K562 (cell line): Measurements from ENCODE around the gene SKIDA1. TPM values are rescaled to one million over a fixed set of nuclear protein-coding genes. Genes with fewer than 3 reads are reported as not detected.

Experiments
- CBX2 ChIP-seq: fragments of 200-600 bp; sonication (generic); IDR thresholded peaks from one replicate; pipeline ENCODE4 v1.6.1; 2012; ENCODE audit warnings: mild to moderate bottlenecking, low read length, inconsistent platforms; ENCODE audit not compliant: insufficient read depth, poor library complexity, severe bottlenecking
- SAFB2 ChIP-seq: fragments of 200-400 bp; formaldehyde crosslinking; IDR thresholded peaks from 2 replicates; pipeline ENCODE4 v1.6.1; 2018; ENCODE audit warnings: borderline replicate concordance, low read length, low read depth, moderate library complexity; ENCODE audit not compliant: severe bottlenecking
- SP1 ChIP-seq: sonication (generic); formaldehyde crosslinking; IDR thresholded peaks from 2 replicates; pipeline ENCODE4 v1.8.1; 2022; ENCODE audit warnings: mild to moderate bottlenecking, missing genetic modification reagents
- ZBTB40 ChIP-seq, 2 experiments: fragments of 450-650 bp in 1 of 2; sonication (generic) in 1 of 2; formaldehyde crosslinking in 1 of 2; IDR thresholded peaks; 2 replicates each; pipeline versions ENCODE4 v1.7.1 to v1.9.0; 2016 to 2022; ENCODE audit warnings: inconsistent platforms in 1 of 2, mild to moderate bottlenecking in 1 of 2, missing genetic modification reagents in 1 of 2
- ZKSCAN3 ChIP-seq: fragments of 250-450 bp; sonication (Bioruptor Pico); IDR thresholded peaks from 2 replicates; pipeline ENCODE4 v1.4.0; 2020
- polyA plus RNA-seq, 8 experiments: library from polyadenylated mRNA; depleted of rRNA in 4 of 8; stranded (reverse) in 5 of 8; unstranded in 3 of 8; fragments of >200 nt; fragmentation: Nextera tagmentation in 2 of 8; fragmentation: Illumina TruSeq in 1 of 8; extraction: Ambion mirVana in 2 of 8; extraction: Trizol in 1 of 8; gene quantifications; 2 replicates each; pipeline versions ENCODE4 v1.2.1 to v1.2.3, GENCODE V29; 2011 to 2014; ENCODE audit warnings: inconsistent platforms in 1 of 8, missing spikeins in 1 of 8
- total RNA-seq, 7 experiments: library from RNA; depleted of rRNA in 6 of 7; stranded (reverse); fragments of >200 nt in 6 of 7; fragmentation: Illumina TruSeq in 2 of 7; extraction: Trizol in 2 of 7; gene quantifications; 2 replicates each; pipeline versions ENCODE4 v1.2.1 to v1.2.3, GENCODE V29; 2011 to 2021; ENCODE audit warnings: low replicate concordance in 1 of 7

The SKIDA1 gene
- total and polyA plus RNA-seq, 9 of the 15 experiments (the other 6 are each of a cell fraction or from before 2014, with no cell fraction given), result 0.05 to 1.1 (median 0.42) TPM

GRCh38 chr10:21468086-21468485, 57.4 kb downstream of the SKIDA1 start (continued):
- TF ChIP-seq ZBTB40 (IDR thresholded peaks at IDR 0.05), result no peak
- no peak for TF ChIP-seq ZBTB40 (CRISPR knock-in tag; IDR thresholded peaks at IDR 0.05)
- no peak for TF ChIP-seq CBX2
- no peak for TF ChIP-seq SAFB2
- no peak for TF ChIP-seq SP1 (CRISPR knock-in tag)
- no peak for TF ChIP-seq ZKSCAN3 (CRISPR knock-in tag)
- TF ChIP-seq, all 486 proteins: peak for 0
